ENCODE measurements around the gene FCHO2.

Gene FCHO2

DNA sequence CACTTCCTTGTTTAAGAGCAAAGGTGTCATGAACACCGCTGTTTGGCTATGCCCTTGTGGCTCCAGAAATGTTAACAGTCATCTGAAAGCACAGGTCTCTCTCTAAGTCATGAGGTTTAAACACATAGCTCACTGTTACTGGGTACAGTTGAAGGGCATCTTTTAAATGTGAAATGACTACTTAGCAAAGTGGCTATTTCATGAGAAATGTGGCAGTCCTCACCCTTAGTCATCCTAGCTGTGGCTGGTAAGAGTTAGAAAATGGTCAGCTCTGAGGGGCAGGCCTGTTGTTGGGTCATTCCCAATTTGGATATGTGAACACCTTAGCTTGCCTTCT lies 140.4 kb downstream of the FCHO2 start:
- TF ChIP-seq, protein P1, sequence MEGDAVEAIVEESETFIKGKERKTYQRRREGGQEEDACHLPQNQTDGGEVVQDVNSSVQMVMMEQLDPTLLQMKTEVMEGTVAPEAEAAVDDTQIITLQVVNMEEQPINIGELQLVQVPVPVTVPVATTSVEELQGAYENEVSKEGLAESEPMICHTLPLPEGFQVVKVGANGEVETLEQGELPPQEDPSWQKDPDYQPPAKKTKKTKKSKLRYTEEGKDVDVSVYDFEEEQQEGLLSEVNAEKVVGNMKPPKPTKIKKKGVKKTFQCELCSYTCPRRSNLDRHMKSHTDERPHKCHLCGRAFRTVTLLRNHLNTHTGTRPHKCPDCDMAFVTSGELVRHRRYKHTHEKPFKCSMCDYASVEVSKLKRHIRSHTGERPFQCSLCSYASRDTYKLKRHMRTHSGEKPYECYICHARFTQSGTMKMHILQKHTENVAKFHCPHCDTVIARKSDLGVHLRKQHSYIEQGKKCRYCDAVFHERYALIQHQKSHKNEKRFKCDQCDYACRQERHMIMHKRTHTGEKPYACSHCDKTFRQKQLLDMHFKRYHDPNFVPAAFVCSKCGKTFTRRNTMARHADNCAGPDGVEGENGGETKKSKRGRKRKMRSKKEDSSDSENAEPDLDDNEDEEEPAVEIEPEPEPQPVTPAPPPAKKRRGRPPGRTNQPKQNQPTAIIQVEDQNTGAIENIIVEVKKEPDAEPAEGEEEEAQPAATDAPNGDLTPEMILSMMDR (IDR thresholded peaks at IDR 0.05; ENCODE audit: unreplicated experiment in 3 of 3) = no peak
- H3K36me3 Mint-ChIP-seq (ENCODE audit: low read depth) = peaks cover 4% of the 10 kb centered on the region
- peaks cover 9% of the 10 kb centered on the region for H3K9me3 Mint-ChIP-seq
- no peaks in the 10 kb centered on the region for H3K4me1 Mint-ChIP-seq
- peaks cover 4% of the 10 kb centered on the region for H3K27me3 Mint-ChIP-seq (ENCODE audit: low read depth)
- H3K27ac Mint-ChIP-seq = no peak overlapping the region
- no peak overlapping the region for H3K4me3 Mint-ChIP-seq

DNA sequence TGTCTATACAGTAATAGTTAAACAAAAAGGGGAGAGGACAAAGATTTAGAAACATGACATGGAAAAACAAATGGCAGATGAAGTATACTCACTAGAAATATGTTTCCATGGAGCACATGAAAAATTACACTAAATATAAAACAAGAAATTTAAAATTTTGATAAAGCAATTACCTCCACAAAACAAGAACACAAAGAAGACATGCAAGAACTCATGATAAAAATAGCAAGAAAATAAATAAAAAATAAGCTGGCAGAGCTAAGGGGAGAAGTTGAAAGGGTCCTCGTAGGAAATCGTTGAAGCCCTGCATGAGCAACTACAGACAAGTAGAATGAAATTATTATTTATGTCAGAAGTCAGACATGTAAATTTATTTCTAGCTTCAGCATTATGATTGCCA lies 141.9 kb downstream of the FCHO2 start:
- peaks cover 9% of the 10 kb centered on the region for H3K9me3 Mint-ChIP-seq
- peaks cover 4% of the 10 kb centered on the region for H3K27me3 Mint-ChIP-seq (ENCODE audit: low read depth)
- H3K36me3 Mint-ChIP-seq (ENCODE audit: low read depth) = peaks cover 4% of the 10 kb centered on the region
- H3K4me3 Mint-ChIP-seq = no peak overlapping the region
- H3K27ac Mint-ChIP-seq = no peak overlapping the region
- TF ChIP-seq, protein P1 (IDR thresholded peaks at IDR 0.05; ENCODE audit: unreplicated experiment in 3 of 3) = no peak
- H3K4me1 Mint-ChIP-seq = no peaks in the 10 kb centered on the region

DNA sequence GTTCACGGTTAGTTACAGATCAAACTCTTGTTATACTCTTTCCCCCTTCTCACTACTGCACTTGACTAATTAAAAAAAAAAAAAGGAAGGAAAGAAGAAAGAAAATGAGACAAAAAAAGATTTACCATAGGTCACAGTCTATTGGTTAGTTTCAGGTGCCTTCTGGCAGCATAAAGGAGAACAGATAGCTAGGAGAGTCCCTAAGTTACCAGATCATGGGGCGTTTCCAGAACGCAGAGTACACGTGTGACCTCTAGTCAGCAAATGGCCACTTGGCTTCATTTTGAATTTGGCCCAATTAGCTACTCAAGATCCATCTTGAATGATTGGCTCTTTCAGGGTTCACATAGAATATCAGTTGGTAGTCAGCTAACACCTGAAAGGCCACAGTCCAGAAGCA lies 144.3 kb downstream of the FCHO2 start:
- H3K27ac Mint-ChIP-seq = no peak overlapping the region
- H3K36me3 Mint-ChIP-seq (ENCODE audit: low read depth) = peaks cover 4% of the 10 kb centered on the region
- no peak overlapping the region for H3K4me3 Mint-ChIP-seq
- peaks cover 9% of the 10 kb centered on the region for H3K9me3 Mint-ChIP-seq
- H3K27me3 Mint-ChIP-seq (ENCODE audit: low read depth) = peaks cover 4% of the 10 kb centered on the region
- TF ChIP-seq, protein P1 (IDR thresholded peaks at IDR 0.05; ENCODE audit: unreplicated experiment in 3 of 3) = no peak
- H3K4me1 Mint-ChIP-seq = no peaks in the 10 kb centered on the region

DNA sequence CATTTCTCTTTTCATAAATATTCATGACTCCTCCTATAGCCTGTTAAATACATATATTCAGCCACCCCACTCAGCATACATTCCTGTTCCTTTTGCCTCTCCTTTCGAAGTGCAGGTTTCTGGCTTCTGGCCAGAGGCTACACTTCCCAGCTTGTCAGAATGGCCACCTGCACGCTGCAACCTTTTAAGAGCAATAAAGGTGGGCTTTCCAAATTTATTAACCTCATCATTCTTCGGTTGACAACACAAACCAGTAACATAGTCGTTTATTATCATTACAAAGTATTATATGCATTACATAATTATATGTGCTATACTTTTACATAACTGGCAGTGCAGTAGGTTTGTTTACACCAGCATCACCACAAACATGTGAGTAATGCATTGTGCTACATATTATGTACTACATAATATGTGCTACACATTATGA lies 148.0 kb downstream of the FCHO2 start:
- Mint-ChIP-seq H3K36me3 (ENCODE audit: low read depth) (no peaks in the 10 kb centered on the region), H3K4me1 (no peaks in the 10 kb centered on the region), H3K9me3 (peaks cover 9% of the 10 kb centered on the region), H3K4me3 (no peak overlapping the region), H3K27me3 (ENCODE audit: low read depth) (peaks cover 4% of the 10 kb centered on the region), H3K27ac (no peak overlapping the region)
- TF ChIP-seq, protein P1 (IDR thresholded peaks at IDR 0.05; ENCODE audit: unreplicated experiment in 3 of 3) = no peak

DNA sequence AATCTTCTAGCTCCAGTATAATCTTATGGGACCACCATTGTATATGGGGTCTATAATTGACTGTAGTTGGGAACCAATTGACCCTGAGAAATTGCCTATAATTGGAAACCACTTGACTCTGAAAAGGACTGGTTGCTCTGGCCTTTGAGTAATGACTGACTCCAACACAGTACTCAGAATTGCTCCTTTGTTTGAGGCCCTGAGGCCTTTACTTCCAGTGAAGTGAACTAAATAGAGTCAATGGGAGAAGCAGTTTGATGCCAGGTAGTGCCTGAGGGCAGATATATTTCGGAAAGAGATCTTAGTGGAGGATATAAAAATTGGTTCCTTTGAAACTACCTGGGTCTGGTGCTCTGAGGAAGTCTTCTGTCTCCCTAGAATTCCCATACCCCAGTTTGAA lies 148.5 kb downstream of the FCHO2 start:
- TF ChIP-seq, protein P1 (IDR thresholded peaks at IDR 0.05; ENCODE audit: unreplicated experiment in 3 of 3) = no peak
- H3K4me3 Mint-ChIP-seq = no peak overlapping the region
- peaks cover 4% of the 10 kb centered on the region for H3K27me3 Mint-ChIP-seq (ENCODE audit: low read depth)
- no peaks in the 10 kb centered on the region for H3K4me1 Mint-ChIP-seq
- no peaks in the 10 kb centered on the region for H3K36me3 Mint-ChIP-seq (ENCODE audit: low read depth)
- peaks cover 9% of the 10 kb centered on the region for H3K9me3 Mint-ChIP-seq
- no peak overlapping the region for H3K27ac Mint-ChIP-seq

DNA sequence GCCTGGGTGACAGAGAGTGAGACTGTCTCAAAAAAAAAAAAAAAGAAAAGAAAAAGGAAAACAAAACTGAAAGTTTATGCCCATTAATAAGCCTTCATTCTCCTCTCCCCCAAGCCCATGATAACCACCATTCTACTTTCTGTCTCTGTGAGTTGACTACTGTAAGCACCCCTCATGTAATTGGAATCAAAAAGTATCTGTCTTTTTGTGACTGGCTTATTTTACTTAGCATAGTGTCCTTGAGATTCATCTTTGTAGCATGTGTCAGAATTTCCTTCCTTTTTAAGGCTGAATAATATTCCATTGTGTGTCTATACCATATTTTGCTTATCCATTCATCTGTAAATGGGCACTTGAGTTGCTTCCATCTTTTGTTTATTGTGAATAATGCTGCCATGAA lies 150.5 kb downstream of the FCHO2 start:
- H3K4me1 Mint-ChIP-seq = no peaks in the 10 kb centered on the region
- TF ChIP-seq, protein P1 (IDR thresholded peaks at IDR 0.05; ENCODE audit: unreplicated experiment in 3 of 3) = no peak

More for the DNA sequence above, 150.5 kb downstream of the FCHO2 start:
- peaks cover 4% of the 10 kb centered on the region for H3K27me3 Mint-ChIP-seq (ENCODE audit: low read depth)
- no peak overlapping the region for H3K27ac Mint-ChIP-seq
- no peaks in the 10 kb centered on the region for H3K36me3 Mint-ChIP-seq (ENCODE audit: low read depth)
- peaks cover 13% of the 10 kb centered on the region for H3K9me3 Mint-ChIP-seq
- H3K4me3 Mint-ChIP-seq = no peak overlapping the region

Data from nephron (organoid).